Neural cell (in vitro differentiated cells): ENCODE results near the gene PRKAR1B. TPM values are rescaled to one million over a fixed set of nuclear protein-coding genes. Genes with fewer than 3 reads are reported as not detected.

Experiments used
- H2AFZ ChIP-seq: fragments of 200-600, 300-800 bp; sonication (generic), shearing (Covaris generic); 2 replicates; pipeline ENCODE4 v1.6.0; 2014; ENCODE audit warnings: low read depth, mild to moderate bottlenecking, antibody characterized with exemption, low read length, moderate library complexity
- H3F3A ChIP-seq: fragments of 200-600 bp; shearing (Covaris generic); 2 replicates; pipeline ENCODE4 v1.6.1; 2016; ENCODE audit warnings: mild to moderate bottlenecking, moderate library complexity, mixed read lengths, antibody characterized with exemption, low read length; ENCODE audit not compliant: insufficient read depth, poor library complexity, severe bottlenecking
- H3K27ac ChIP-seq: fragments of 200-600, 300-800 bp; sonication (generic), shearing (Covaris generic); 2 replicates; pipeline ENCODE4 v1.5.1; 2014; ENCODE audit warnings: mild to moderate bottlenecking, low read length, moderate library complexity
- H3K27me3 ChIP-seq: fragments of 300-800, 200-600 bp; sonication (generic), shearing (Covaris generic); 2 replicates; pipeline ENCODE4 v1.6.0; 2014; ENCODE audit warnings: mild to moderate bottlenecking, low read depth, low read length, moderate library complexity; ENCODE audit not compliant: insufficient read depth
- H3K36me3 ChIP-seq: fragments of 300-800, 200-600 bp; sonication (generic), shearing (Covaris generic); 2 replicates; pipeline ENCODE4 v1.5.1; 2014; ENCODE audit warnings: mild to moderate bottlenecking, antibody characterized with exemption, low read length, moderate library complexity; ENCODE audit not compliant: insufficient read depth
- H3K4me2 ChIP-seq: fragments of 300-800, 200-600 bp; sonication (generic), shearing (Covaris generic); 2 replicates; pipeline ENCODE4 v1.6.0; 2014; ENCODE audit warnings: mild to moderate bottlenecking, low read length
- H3K4me3 ChIP-seq: fragments of 300-800, 200-600 bp; sonication (generic), shearing (Covaris generic); 2 replicates; pipeline ENCODE4 v1.5.1; 2014; ENCODE audit warnings: mild to moderate bottlenecking, low read length, moderate library complexity
- H3K79me2 ChIP-seq: fragments of 200-600 bp; shearing (Covaris generic); replicated peaks from 2 replicates; pipeline ENCODE4 v1.6.0; 2014; ENCODE audit warnings: mild to moderate bottlenecking, low read length, moderate library complexity; ENCODE audit not compliant: insufficient read depth
- H3K9ac ChIP-seq: fragments of 300-800, 200-600 bp; sonication (generic), shearing (Covaris generic); 2 replicates; pipeline ENCODE4 v1.6.1; 2016; ENCODE audit warnings: mild to moderate bottlenecking, low read length, mixed read lengths
- H3K9me2 ChIP-seq: fragments of 200-600 bp; shearing (Covaris generic); 2 replicates; pipeline ENCODE4 v1.6.1; 2016; ENCODE audit warnings: mild to moderate bottlenecking, low read length, mixed read lengths; ENCODE audit not compliant: insufficient read depth
- H3K9me3 ChIP-seq: fragments of 200-600, 300-800 bp; sonication (generic), shearing (Covaris generic); 2 replicates; pipeline ENCODE4 v1.6.1; 2016; ENCODE audit warnings: mild to moderate bottlenecking, mixed run types, low read length, moderate library complexity, mixed read lengths
- H4K20me1 ChIP-seq: fragments of 200-600 bp; shearing (Covaris generic); 2 replicates; pipeline ENCODE4 v1.6.1; 2016; ENCODE audit warnings: mild to moderate bottlenecking, mixed run types; ENCODE audit not compliant: insufficient read depth
- CTCF ChIP-seq: fragments of 450-650 bp; IDR thresholded peaks from 2 replicates; pipeline ENCODE4 v1.5.1; 2014; ENCODE audit warnings: antibody characterized with exemption, mild to moderate bottlenecking, moderate library complexity; ENCODE audit not compliant: poor library complexity, severe bottlenecking
- EP300 ChIP-seq: fragments of 450-650 bp; conservative IDR thresholded peaks from 2 replicates; pipeline ENCODE4 v1.6.1; 2014; ENCODE audit warnings: antibody characterized with exemption, mild to moderate bottlenecking, moderate library complexity; ENCODE audit not compliant: poor library complexity, severe bottlenecking
- EZH2 ChIP-seq: fragments of 200-600, 300-800 bp; shearing (Covaris generic), sonication (generic); IDR thresholded peaks from 2 replicates; pipeline ENCODE4 v1.6.1; 2014; ENCODE audit warnings: antibody characterized with exemption, low read length, borderline replicate concordance, mild to moderate bottlenecking; ENCODE audit not compliant: insufficient read depth, poor library complexity, severe bottlenecking
- MXI1 ChIP-seq: fragments of 450-650 bp; conservative IDR thresholded peaks from 2 replicates; pipeline ENCODE4 v1.6.1; 2014; ENCODE audit warnings: antibody characterized with exemption, mild to moderate bottlenecking; ENCODE audit not compliant: poor library complexity, severe bottlenecking
- POLR2AphosphoS5 ChIP-seq: IDR thresholded peaks from 2 replicates; pipeline ENCODE4 v1.6.1; 2012
- RAD21 ChIP-seq: fragments of 450-650 bp; conservative IDR thresholded peaks from 2 replicates; pipeline ENCODE4 v1.6.1; 2014; ENCODE audit warnings: antibody characterized with exemption, mild to moderate bottlenecking, moderate library complexity
- REST ChIP-seq: IDR thresholded peaks from 2 replicates; pipeline ENCODE4 v1.6.1; 2012; ENCODE audit warnings: borderline replicate concordance
- SMC3 ChIP-seq: fragments of 450-650 bp; conservative IDR thresholded peaks from 2 replicates; pipeline ENCODE4 v1.6.1; 2014; ENCODE audit warnings: antibody characterized with exemption, mild to moderate bottlenecking, moderate library complexity; ENCODE audit not compliant: poor library complexity
- TAF1 ChIP-seq: IDR thresholded peaks from 2 replicates; pipeline ENCODE4 v1.6.1; 2012; ENCODE audit warnings: low read depth
- polyA plus RNA-seq: library from polyadenylated mRNA; depleted of rRNA; stranded (reverse); fragments of >200 nt; gene quantifications from 2 replicates; pipeline ENCODE4 v1.2.3, GENCODE V29; 2014

Gene PRKAR1B
- polyA plus RNA-seq, 1 donor from 2014 or later = 38.6 TPM

GRCh38 chr7:595621-596010 is 131.5 kb downstream of the PRKAR1B start:
- Histone ChIP-seq H3K9me3 (no peaks in the 10 kb centered on the region), H3K9ac (no peak overlapping the region), H3K9me2 (no peaks in the 10 kb centered on the region), H3K79me2 (no peaks in the 10 kb centered on the region), H3K27ac (no peak overlapping the region), H2AFZ (no peak overlapping the region), H4K20me1 (no peaks in the 10 kb centered on the region), H3K4me2 (no peak overlapping the region), H3F3A (no peaks in the 10 kb centered on the region), H3K4me3 (no peak overlapping the region), H3K36me3 (no peaks in the 10 kb centered on the region), H3K27me3 (no peaks in the 10 kb centered on the region)
- no peak for TF ChIP-seq EP300
- no peak for TF ChIP-seq EZH2
- no peak for TF ChIP-seq CTCF
- TF ChIP-seq RAD21 = no peak
- no peak for TF ChIP-seq POLR2AphosphoS5
- no peak for TF ChIP-seq MXI1
- no peak for TF ChIP-seq TAF1
- no peak for TF ChIP-seq SMC3
- TF ChIP-seq REST = no peak

GRCh38 chr7:594920-595620 is 132.0 kb downstream of the PRKAR1B start:
- H2AFZ ChIP-seq = no peak overlapping the region
- H3K4me3 ChIP-seq = no peak overlapping the region
- no peak overlapping the region for H3K27ac ChIP-seq
- H3K36me3 ChIP-seq = no peaks in the 10 kb centered on the region
- H3F3A ChIP-seq = no peaks in the 10 kb centered on the region
- no peaks in the 10 kb centered on the region for H3K9me2 ChIP-seq
- no peak overlapping the region for H3K9ac ChIP-seq
- TF ChIP-seq MXI1 = no peak
- no peak for TF ChIP-seq EZH2
- TF ChIP-seq EP300 = no peak
- TF ChIP-seq POLR2AphosphoS5 = no peak
- no peaks in the 10 kb centered on the region for H4K20me1 ChIP-seq
- H3K4me2 ChIP-seq = no peak overlapping the region
- no peaks in the 10 kb centered on the region for H3K79me2 ChIP-seq
- no peaks in the 10 kb centered on the region for H3K27me3 ChIP-seq
- no peaks in the 10 kb centered on the region for H3K9me3 ChIP-seq
